Upper lobe of left lung (tissue), 6 donors: ENCODE measurements around the gene BBS9. TPM values are rescaled to one million over a fixed set of nuclear protein-coding genes. Genes with fewer than 3 reads are reported as not detected.

Experiments
- ATAC-seq, 2 donors: fragments of 200-7000 bp; cut with Tn5 transposase; one replicate each; pipeline ENCODE4 v1.9.1; 2022; ENCODE audit warnings: mild to moderate bottlenecking in 2 of 2, moderate library complexity in 2 of 2; ENCODE audit not compliant: low FRiP score in 2 of 2
- DNase-seq, 2 donors: peaks; one replicate each; pipeline ENCODE4 v3.0.0-alpha.2; 2019 to 2020
- H3K27ac ChIP-seq, 4 donors: fragments of 200-600 bp; sonication (generic); one replicate each; pipeline ENCODE4 v1.5.1; 2016 to 2019
- H3K27me3 ChIP-seq, 4 donors: fragments of 200-600 bp; sonication (generic); one replicate each; pipeline ENCODE4 v1.5.1; 2017 to 2019
- H3K36me3 ChIP-seq, 4 donors: fragments of 200-600 bp; sonication (generic); one replicate each; pipeline ENCODE4 v1.5.1; 2016 to 2019
- H3K4me1 ChIP-seq, 4 donors: fragments of 200-600 bp; sonication (generic); one replicate each; pipeline ENCODE4 v1.5.1; 2018 to 2019
- H3K4me3 ChIP-seq, 4 donors: fragments of 200-600 bp; sonication (generic); one replicate each; pipeline ENCODE4 v1.5.1; 2017 to 2019; ENCODE audit warnings: mild to moderate bottlenecking in 2 of 4, moderate library complexity in 1 of 4
- H3K9me3 ChIP-seq, 4 donors: fragments of 200-600 bp; sonication (generic); one replicate each; pipeline ENCODE4 v1.5.1; 2018 to 2019
- CTCF ChIP-seq, 6 experiments: fragments of 450-650 bp in 4 of 6; fragments of 200-600 bp in 2 of 6; sonication (generic) in 2 of 6; IDR thresholded peaks; one replicate each; pipeline ENCODE4 v1.5.1; 2016 to 2019; ENCODE audit warnings: antibody characterized with exemption in 6 of 6
- EP300 ChIP-seq, 4 donors: sonication (generic); formaldehyde crosslinking; IDR thresholded peaks; one replicate each; pipeline ENCODE4 v1.5.1; 2017; ENCODE audit warnings: antibody characterized with exemption in 4 of 4, control low read depth in 2 of 4
- POLR2A ChIP-seq, 4 donors: fragments of 450-650 bp; IDR thresholded peaks; one replicate each; pipeline ENCODE4 v1.5.1; 2016 to 2017; ENCODE audit warnings: antibody characterized with exemption in 4 of 4, mild to moderate bottlenecking in 2 of 4
- POLR2AphosphoS5 ChIP-seq, 2 donors: sonication (generic); formaldehyde crosslinking; IDR thresholded peaks; one replicate each; pipeline ENCODE4 v1.5.1; 2017; ENCODE audit warnings: antibody characterized with exemption in 2 of 2
- WGBS, 2 donors: methylation state at CpG; one replicate each; pipeline ENCODE4 v1.1.5; 2017 to 2018; 5-methylcytosine and 5-hydroxymethylcytosine counted together
- total RNA-seq, 6 donors: library from RNA; depleted of rRNA in 4 of 6; stranded (reverse); fragments of >200 nt in 4 of 6; gene quantifications; one replicate each; pipeline versions ENCODE4 v1.1.0 to v1.2.1, GENCODE V29; 2016 to 2021
- donor health status: DM: no; HTN: no; CAD: no; lungs with moderate emphysema.
- donor health status: DM: no; HTN: yes; CAD: no; lungs with severe emphysema.

Gene BBS9
- total RNA-seq, 6 donors from 2014 or later, result 14.5 to 72.3 (median 20.6) TPM

- H3K27ac ChIP-seq, result no peak overlapping the region
- ATAC-seq, result no peak
- no peak for TF ChIP-seq POLR2A (IDR thresholded peaks at IDR 0.05)
- no peak for TF ChIP-seq CTCF (IDR thresholded peaks at IDR 0.05)
- TF ChIP-seq POLR2AphosphoS5 (IDR thresholded peaks at IDR 0.05), result no peak
- no peak for TF ChIP-seq EP300 (IDR thresholded peaks at IDR 0.05)
- 96 to 97% methylated on average over 2 of the region's 2 CpGs for WGBS, 2 donors
- no peaks in the 10 kb centered on the region for H3K27me3 ChIP-seq
- H3K9me3 ChIP-seq, result no peaks in the 10 kb centered on the region
- DNase-seq, result no peak
- no peak overlapping the region for H3K4me3 ChIP-seq
- no peaks in the 10 kb centered on the region for H3K36me3 ChIP-seq
- peaks cover 0 to 3% (median 0%) of the 10 kb centered on the region in 4 donors for H3K4me1 ChIP-seq
Observed at GRCh38 chr7:33601884-33602283, 472.5 kb downstream of the BBS9 start.

- H3K27me3 ChIP-seq, result no peaks in the 10 kb centered on the region
- 44 to 69% methylated on average over 2 of the region's 2 CpGs for WGBS, 2 donors
- DNase-seq (no peak), ATAC-seq (no peak)
- H3K4me1 ChIP-seq, result peaks cover 0 to 3% (median 0%) of the 10 kb centered on the region in 4 donors
- H3K27ac ChIP-seq, result no peak overlapping the region
- TF ChIP-seq CTCF (IDR thresholded peaks at IDR 0.05) (no peak), POLR2AphosphoS5 (IDR thresholded peaks at IDR 0.05) (no peak), EP300 (IDR thresholded peaks at IDR 0.05) (no peak), POLR2A (IDR thresholded peaks at IDR 0.05) (no peak)
- no peak overlapping the region for H3K4me3 ChIP-seq
- H3K36me3 ChIP-seq, result no peaks in the 10 kb centered on the region
- H3K9me3 ChIP-seq, result no peaks in the 10 kb centered on the region
Observed at GRCh38 chr7:33604056-33604455, 474.7 kb downstream of the BBS9 start.

- H3K4me3 ChIP-seq, result no peak overlapping the region
- 98 to 99% methylated on average over 3 of the region's 3 CpGs for WGBS, 2 donors
- ATAC-seq, result no peak
Observed at GRCh38 chr7:33610918-33611317, 481.6 kb downstream of the BBS9 start.

GRCh38 chr7:33612442-33612841, 483.1 kb downstream of the BBS9 start:
- Histone ChIP-seq H3K9me3 (no peaks in the 10 kb centered on the region), H3K27me3 (no peaks in the 10 kb centered on the region), H3K36me3 (no peaks in the 10 kb centered on the region), H3K27ac (no peak overlapping the region), H3K4me3 (no peak overlapping the region), H3K4me1 (no peaks in the 10 kb centered on the region)
- 86 to 94% methylated on average over 1 of the region's 1 CpG for WGBS, 2 donors
- DNase-seq (no peak), ATAC-seq (no peak)
- TF ChIP-seq POLR2A (IDR thresholded peaks at IDR 0.05) (no peak), CTCF (IDR thresholded peaks at IDR 0.05) (no peak), EP300 (IDR thresholded peaks at IDR 0.05) (no peak), POLR2AphosphoS5 (IDR thresholded peaks at IDR 0.05) (no peak)

More at GRCh38 chr7:33610918-33611317, 481.6 kb downstream of the BBS9 start:
- TF ChIP-seq POLR2AphosphoS5 (IDR thresholded peaks at IDR 0.05) (no peak), CTCF (IDR thresholded peaks at IDR 0.05) (no peak), EP300 (IDR thresholded peaks at IDR 0.05) (no peak), POLR2A (IDR thresholded peaks at IDR 0.05) (no peak)
- Histone ChIP-seq H3K9me3 (no peaks in the 10 kb centered on the region), H3K36me3 (no peaks in the 10 kb centered on the region), H3K27me3 (no peaks in the 10 kb centered on the region), H3K4me1 (no peaks in the 10 kb centered on the region), H3K27ac (no peak overlapping the region)
- no peak for DNase-seq

DNA sequence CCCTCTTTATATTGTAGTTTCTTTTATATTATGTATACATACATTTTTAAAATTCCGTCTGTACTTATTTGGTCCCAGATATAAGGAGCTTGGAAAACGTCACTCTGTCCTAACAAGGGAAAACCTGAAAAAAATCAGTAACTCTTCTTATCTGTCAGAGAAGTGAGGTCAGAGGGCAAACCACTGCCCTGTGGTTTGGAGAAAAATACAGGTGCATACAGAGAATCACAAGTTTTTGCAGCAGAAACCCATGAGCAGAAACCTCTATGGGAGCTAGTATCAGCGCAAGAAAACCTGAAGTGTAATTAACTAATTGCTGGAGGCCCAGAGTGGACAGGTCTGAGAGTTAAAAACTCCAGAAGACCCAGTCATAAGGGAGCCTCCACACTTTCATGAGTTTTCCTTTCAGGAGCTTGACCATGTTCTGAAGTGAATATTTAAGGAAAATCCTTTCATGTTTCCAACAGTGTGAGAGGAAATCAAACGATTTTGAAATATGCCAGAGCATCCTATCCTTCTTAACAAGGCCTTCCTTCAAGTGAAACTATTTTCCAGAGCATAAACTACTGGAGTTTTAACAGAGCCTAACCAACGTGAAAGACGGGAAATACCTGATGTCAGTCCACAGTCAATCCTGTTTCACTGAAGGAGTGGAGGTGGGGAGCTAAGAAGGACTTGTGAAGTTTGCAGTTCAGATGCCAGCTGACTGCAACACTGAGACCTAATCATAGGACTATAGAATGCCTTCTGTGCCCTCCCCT, 485.2 kb downstream of the BBS9 start:
- Histone ChIP-seq H3K4me3 (no peak overlapping the region), H3K9me3 (no peaks in the 10 kb centered on the region), H3K4me1 (no peaks in the 10 kb centered on the region), H3K27ac (no peak overlapping the region), H3K36me3 (no peaks in the 10 kb centered on the region), H3K27me3 (no peaks in the 10 kb centered on the region)
- TF ChIP-seq CTCF (IDR thresholded peaks at IDR 0.05) (no peak), POLR2AphosphoS5 (IDR thresholded peaks at IDR 0.05) (no peak), POLR2A (IDR thresholded peaks at IDR 0.05) (no peak), EP300 (IDR thresholded peaks at IDR 0.05) (no peak)
- ATAC-seq (no peak), DNase-seq (no peak)
- 80 to 91% methylated on average over 6 of the region's 6 CpGs for WGBS, 2 donors
